ENCODE results near the gene CCDC78.

DNA sequence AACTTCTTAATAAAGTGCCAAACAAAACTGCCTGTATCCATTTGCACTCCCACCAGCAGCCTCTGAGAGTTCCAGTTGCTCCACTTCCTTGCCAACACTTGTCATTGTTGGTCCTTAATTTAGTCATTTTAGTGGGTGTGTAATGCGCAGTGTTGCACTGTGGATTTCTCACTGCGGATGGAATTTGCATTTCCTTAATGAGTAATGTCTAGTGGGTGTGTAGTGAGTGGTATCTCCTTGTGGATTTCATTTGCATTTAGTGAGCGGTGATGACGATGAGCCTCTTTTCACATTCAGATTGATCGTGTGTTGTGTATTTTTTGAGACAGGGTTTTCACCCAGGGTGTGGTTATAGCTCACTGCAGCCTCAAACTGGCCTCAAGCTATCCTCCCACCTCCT lies 30.2 kb upstream of the CCDC78 start:
- TF ChIP-seq POLR2A (IDR thresholded peaks at IDR 0.05; ENCODE audit: low read length) (no peak), GATA1 (IDR thresholded peaks at IDR 0.05; ENCODE audit: low read depth, low read length) (no peak)
